Neural crest cell (in vitro differentiated cells): ENCODE results near the gene RAD18. TPM values are rescaled to one million over a fixed set of nuclear protein-coding genes. Genes with fewer than 3 reads are reported as not detected.

Source experiments
- DNase-seq: peaks from one replicate; pipeline ENCODE4 v3.0.0; 2021; ENCODE audit warnings: low read depth, mixed read lengths, low spot score
- H3K27ac Mint-ChIP-seq: one replicate; pipeline ENCODE4 v1.8.0; 2021; ENCODE audit warnings: mild to moderate bottlenecking, mixed read lengths; ENCODE audit not compliant: unreplicated experiment
- H3K27me3 Mint-ChIP-seq: 2 replicates; pipeline ENCODE4 v1.8.0; 2021; ENCODE audit warnings: low read depth, mild to moderate bottlenecking, mixed read lengths
- H3K36me3 Mint-ChIP-seq: 2 replicates; pipeline ENCODE4 v1.8.0; 2021; ENCODE audit warnings: low read depth, mild to moderate bottlenecking, mixed read lengths
- H3K4me1 Mint-ChIP-seq: 2 replicates; pipeline ENCODE4 v1.8.0; 2021; ENCODE audit warnings: mixed read lengths
- H3K4me3 Mint-ChIP-seq: one replicate; pipeline ENCODE4 v1.8.0; 2021; ENCODE audit warnings: mild to moderate bottlenecking, mixed read lengths
- H3K9me3 Mint-ChIP-seq: 2 replicates; pipeline ENCODE4 v1.8.0; 2021; ENCODE audit warnings: mixed read lengths
- CTCF ChIP-seq: fragments of 200-600 bp; sonication (generic); conservative IDR thresholded peaks from 2 replicates; pipeline ENCODE4 v1.5.0; 2021; ENCODE audit warnings: antibody characterized with exemption, mild to moderate bottlenecking
- long read RNA-seq: library from polyadenylated mRNA; unstranded; transcript quantifications from one replicate; pipeline ENCODE4 v2.0.0, GENCODE V29; 2020
- total RNA-seq: library from RNA; stranded (reverse); gene quantifications from 2 replicates; pipeline ENCODE4 v1.2.1, GENCODE V29; 2021

Gene RAD18
- 34.2 and 36.3 TPM in 2 replicates for total RNA-seq
- long read RNA-seq, full-length matches to known transcripts: 30 of 58 reads
- long read RNA-seq, partial matches to known transcripts: 20 of 58 reads
- long read RNA-seq, other reads (novel, unspliced or antisense): 8 of 58 reads

GRCh38 chr3:8963137-8963853 lies at the start of gene RAD18:
RAD18 (minus strand) TSS chr3:8963472; CDS start chr3:8963385, 87 bp downstream.
- peak; percentile 92 for DNase-seq
- peak within 1 kb of the TSS; percentile 98 for H3K4me3 Mint-ChIP-seq
- no peak for TF ChIP-seq CTCF
- H3K27me3 Mint-ChIP-seq: peaks cover 3% of the 10 kb centered on the region
- H3K4me1 Mint-ChIP-seq: peaks cover 53% of the 10 kb centered on the region
- H3K9me3 Mint-ChIP-seq: no peaks in the 10 kb centered on the region
- peak within 1 kb of the TSS; percentile 98 for H3K27ac Mint-ChIP-seq
- no peaks in the 10 kb centered on the region for H3K36me3 Mint-ChIP-seq

GRCh38 chr3:9012521-9012920 lies 49.2 kb upstream of the RAD18 start:
- H3K4me1 Mint-ChIP-seq: peaks cover 4% of the 10 kb centered on the region
- no peak for DNase-seq
- no peak for TF ChIP-seq CTCF
- H3K27ac Mint-ChIP-seq: no peak overlapping the region
- peaks cover 55% of the 10 kb centered on the region for H3K36me3 Mint-ChIP-seq
- no peak overlapping the region for H3K4me3 Mint-ChIP-seq
- H3K9me3 Mint-ChIP-seq: no peaks in the 10 kb centered on the region
- no peaks in the 10 kb centered on the region for H3K27me3 Mint-ChIP-seq

- Mint-ChIP-seq H3K27me3 (no peaks in the 10 kb centered on the region), H3K9me3 (no peaks in the 10 kb centered on the region), H3K4me1 (peaks cover under 1% of the 10 kb centered on the region), H3K27ac (no peak overlapping the region), H3K36me3 (peaks cover 48% of the 10 kb centered on the region), H3K4me3 (no peak overlapping the region)
- TF ChIP-seq CTCF: no peak
- DNase-seq: no peak
Observed at GRCh38 chr3:9009976-9010545, 46.8 kb upstream of the RAD18 start.

GRCh38 chr3:9008550-9009255 lies 45.4 kb upstream of the RAD18 start:
- TF ChIP-seq CTCF: no peak
- Mint-ChIP-seq H3K9me3 (no peaks in the 10 kb centered on the region), H3K27me3 (no peaks in the 10 kb centered on the region), H3K36me3 (peaks cover 47% of the 10 kb centered on the region), H3K27ac (peak overlapping the region; percentile 73), H3K4me3 (no peak overlapping the region), H3K4me1 (no peaks in the 10 kb centered on the region)
- DNase-seq: no peak

GRCh38 chr3:9007928-9008327 lies 44.7 kb upstream of the RAD18 start:
- Mint-ChIP-seq H3K27ac (peak overlapping the region; percentile 73), H3K4me3 (no peak overlapping the region), H3K4me1 (no peaks in the 10 kb centered on the region), H3K27me3 (no peaks in the 10 kb centered on the region), H3K36me3 (peaks cover 42% of the 10 kb centered on the region), H3K9me3 (no peaks in the 10 kb centered on the region)
- TF ChIP-seq CTCF: no peak
- DNase-seq: no peak
